HG03457 (cell line): ENCODE measurements around the gene PARPBP.
"Not testable (repeated sequence)": the region's sequence is repeated elsewhere in the genome, so short reads cannot be mapped to it uniquely, and the experiment has no call there.

ENCODE experiments used
- ATAC-seq: cut with Tn5 transposase; IDR thresholded peaks from one replicate; pipeline ENCODE4 v1.9.1; 2021; ENCODE audit warnings: moderate number of reproducible peaks; ENCODE audit not compliant: unreplicated experiment

Gene PARPBP, protein sequence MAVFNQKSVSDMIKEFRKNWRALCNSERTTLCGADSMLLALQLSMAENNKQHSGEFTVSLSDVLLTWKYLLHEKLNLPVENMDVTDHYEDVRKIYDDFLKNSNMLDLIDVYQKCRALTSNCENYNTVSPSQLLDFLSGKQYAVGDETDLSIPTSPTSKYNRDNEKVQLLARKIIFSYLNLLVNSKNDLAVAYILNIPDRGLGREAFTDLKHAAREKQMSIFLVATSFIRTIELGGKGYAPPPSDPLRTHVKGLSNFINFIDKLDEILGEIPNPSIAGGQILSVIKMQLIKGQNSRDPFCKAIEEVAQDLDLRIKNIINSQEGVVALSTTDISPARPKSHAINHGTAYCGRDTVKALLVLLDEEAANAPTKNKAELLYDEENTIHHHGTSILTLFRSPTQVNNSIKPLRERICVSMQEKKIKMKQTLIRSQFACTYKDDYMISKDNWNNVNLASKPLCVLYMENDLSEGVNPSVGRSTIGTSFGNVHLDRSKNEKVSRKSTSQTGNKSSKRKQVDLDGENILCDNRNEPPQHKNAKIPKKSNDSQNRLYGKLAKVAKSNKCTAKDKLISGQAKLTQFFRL

DNA sequence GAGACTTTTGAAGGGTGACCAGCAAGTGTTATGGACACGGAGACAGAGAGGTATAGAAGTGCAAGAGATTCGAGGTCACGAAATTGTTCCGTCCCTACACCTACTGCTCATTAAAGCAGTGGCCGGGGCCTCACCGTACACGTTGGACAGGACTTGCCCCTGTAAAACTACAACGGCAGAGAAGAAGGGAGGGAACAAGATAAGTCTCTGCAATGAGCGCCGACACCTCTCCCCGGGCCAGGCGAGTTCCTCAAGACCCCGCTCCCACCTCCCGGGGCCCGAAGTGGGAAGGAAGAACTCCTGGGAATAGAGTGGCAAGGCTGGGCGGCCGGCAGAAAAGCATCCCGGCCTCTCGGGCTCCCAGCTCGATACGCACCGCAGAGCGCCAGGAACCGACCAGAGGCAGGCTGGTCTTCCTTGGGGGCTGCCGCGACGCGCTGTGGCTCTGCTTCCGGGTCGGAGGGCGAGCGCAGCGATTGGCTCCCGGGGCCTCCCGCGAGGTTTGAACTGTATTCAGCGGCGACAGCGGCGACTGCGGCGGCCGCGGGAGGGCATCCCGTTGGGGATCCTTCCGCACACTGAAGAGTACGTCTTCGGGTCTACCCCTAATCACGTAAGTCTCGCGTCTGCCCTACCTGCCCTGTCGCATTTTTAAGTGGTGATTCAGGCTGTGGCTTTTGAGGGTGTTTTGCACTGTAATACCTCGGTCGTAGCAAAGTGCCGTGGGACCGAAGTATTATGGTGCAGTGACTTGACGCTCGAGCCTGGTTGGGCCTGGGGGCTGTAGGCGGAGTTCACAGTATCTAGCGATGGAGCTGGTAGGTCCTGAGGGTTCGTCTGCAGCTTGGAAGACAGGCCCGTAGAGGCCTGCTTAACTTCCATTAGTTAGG is at the start of gene PARPBP, which contains the start of gene NUP37:
Gene PARPBP (plus strand): TSS at position 510 of the 890 bp plus-strand sequence. CDS start 3,706 bp downstream, outside the sequence.
Gene NUP37 (minus strand): TSS at position 441 of the 890 bp plus-strand sequence. CDS start 1,596 bp downstream, outside the sequence.
- ATAC-seq: peak; percentile 94

DNA sequence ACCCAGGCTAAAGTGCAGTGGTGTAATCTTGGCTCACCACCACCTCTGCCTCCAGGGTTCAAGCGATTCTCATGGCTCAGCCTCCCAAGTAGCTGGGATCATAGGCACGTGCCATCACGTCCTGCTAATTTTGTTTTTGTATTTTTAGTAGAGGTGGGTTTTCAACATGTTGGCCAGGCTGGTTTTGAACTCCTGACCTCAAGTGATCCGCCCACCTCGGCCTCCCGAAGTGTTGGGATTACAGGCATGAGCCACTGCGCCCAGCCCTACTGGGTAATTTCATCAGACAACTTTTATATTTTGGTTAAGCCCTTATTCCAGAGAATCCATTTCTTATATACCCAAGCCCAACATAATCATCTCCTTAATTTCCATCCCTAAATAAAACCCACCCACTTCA is 47.9 kb upstream of the PARPBP start:
- ATAC-seq: not testable (repeated sequence)

DNA sequence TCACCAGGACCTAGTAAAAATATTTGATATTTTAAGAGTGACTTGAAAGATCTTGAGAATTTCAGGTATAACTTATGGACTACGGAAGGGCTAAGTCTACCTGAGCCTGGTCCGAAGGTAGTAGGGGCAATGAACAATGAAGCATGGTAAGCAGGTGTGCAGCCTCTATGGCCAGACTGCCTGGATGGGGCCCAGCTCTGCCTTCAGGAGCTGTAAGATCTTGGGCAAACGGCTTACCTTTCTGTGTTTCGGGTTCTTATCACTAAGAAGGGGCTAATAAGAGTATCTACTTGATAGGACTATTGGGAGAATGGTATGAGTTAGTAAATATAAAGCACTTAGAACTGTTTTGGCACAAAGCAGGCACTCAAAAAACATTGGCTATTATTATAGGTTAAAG is 39.1 kb upstream of the PARPBP start:
- no peak for ATAC-seq

DNA sequence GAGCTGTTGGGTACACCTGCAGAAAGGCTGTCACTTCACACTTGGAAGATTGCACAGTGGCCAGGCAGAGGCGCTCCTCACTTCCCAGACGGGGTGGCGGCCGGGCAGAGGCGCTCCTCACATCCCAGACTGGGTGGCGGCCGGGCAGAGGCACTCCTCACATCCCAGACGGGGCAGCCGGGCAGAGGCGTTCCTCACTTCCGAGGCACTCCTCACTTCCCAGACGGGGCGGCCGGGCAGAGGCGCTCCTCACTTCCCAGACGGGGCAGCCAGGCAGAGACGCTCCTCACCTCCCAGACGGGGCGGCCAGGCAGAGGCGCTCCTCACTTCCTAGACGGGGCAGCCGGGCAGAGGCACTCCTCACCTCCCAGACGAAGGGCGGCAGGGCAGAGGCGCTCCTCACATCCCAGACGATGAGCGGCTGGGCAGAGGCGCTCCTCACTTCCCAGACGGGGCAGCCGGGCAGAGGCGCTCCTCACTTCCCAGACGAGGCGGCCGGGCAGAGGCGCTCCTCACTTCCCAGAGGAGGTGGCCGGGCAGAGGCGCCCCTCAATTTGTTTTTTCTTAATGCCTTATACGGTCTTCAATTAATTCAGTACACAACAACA is 30.7 kb upstream of the PARPBP start:
- ATAC-seq: not testable (repeated sequence)

DNA sequence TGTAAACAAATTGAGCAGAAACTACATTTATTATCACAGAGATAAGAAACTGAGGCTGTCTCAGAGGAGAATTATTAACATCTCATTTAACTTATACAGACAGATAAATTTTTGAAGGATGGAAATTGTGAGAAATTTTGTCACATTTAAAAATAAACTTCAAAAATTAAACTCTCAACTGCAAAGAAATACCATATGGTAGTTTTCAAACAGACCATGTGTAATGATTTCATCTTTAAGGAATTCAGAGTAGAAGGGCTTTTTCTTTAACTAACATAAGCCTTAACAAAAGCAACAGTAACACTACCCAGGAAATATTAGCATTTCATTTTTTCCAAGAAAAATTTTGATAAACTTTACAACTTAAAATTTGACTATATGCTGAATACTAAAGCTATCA is 26.7 kb upstream of the PARPBP start:
- no peak for ATAC-seq

DNA sequence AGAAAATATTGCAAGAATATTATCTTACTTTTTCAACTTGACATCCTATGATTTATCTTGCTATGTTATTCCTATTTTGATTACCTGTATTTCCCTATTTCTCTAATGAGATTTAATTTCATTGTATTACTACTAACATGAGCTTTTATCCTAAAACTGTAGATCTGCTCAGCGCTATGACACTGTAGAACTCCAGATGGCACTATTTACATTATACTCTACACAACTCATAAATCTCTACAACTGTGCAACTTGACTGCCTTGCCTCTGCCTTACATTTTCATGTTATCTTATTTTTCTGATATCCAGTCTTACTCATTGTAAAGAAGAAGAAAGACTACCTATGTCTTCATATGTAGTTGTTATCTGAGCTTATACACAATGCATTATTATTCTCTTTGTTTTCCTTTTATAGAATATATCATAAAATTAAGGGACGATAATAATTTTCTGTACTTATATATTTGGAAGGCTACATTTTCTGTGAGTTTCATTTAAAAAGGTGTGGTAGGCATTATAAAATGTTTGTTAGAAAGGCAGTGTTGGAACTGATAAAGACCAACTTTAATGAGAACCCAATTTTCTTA is 24.2 kb upstream of the PARPBP start:
- ATAC-seq: no peak

DNA sequence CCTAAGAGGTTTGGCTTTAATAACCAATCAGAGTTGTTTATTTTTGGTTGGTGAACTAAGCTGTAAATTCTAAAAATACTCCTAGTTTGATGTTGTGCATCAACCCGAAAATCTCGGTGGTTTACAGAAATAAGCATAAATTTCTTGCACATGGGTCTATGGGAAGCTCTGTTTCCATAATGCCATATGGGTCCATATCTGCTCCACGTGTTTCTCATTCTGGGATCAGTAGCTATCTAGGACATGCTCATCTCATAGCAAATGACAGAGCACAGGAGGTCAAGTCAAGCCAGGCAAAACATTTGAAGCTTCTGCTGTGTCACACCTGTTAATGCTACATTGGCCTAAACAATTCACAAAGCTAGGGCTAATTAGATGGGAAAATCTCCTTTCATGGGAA is 23.1 kb upstream of the PARPBP start:
- no peak for ATAC-seq

DNA sequence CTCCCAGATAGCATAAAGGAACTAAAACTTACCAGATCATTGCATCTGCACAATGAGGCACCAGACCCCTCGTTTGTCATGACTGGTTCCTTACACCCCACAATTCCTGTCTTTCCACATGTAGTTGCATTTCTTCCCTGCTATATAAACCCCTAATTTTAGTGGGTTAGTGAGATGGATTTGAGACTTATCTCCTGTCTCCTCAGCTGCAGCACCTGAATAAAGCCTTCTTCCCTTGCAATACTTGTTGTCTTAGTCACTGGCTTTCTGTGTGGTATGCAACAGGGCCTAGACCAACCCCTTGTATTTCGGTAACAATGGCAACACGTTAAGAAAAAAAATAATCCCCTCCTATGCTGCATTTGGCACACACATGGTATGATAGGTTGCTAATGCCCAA is 13.1 kb upstream of the PARPBP start:
- no peak for ATAC-seq

DNA sequence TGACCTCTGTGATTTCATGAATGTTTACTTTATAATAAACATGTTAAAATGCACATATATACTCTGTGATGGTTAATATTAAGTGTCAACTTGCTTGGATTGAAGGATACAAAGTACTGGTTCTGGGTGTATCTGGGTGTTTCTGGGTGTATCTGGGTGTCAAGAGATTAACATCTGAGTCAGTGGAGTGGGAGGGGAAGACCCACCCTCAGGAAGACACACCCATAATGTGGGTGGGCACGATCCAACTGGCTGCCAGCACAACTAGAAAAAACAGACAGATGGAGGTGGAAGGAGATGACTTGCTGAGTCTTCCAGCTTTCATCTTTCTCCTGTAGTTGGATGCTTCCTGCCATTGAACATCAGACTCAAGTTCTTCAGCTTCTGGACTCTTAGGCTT is 12.0 kb upstream of the PARPBP start:
- ATAC-seq: no peak

DNA sequence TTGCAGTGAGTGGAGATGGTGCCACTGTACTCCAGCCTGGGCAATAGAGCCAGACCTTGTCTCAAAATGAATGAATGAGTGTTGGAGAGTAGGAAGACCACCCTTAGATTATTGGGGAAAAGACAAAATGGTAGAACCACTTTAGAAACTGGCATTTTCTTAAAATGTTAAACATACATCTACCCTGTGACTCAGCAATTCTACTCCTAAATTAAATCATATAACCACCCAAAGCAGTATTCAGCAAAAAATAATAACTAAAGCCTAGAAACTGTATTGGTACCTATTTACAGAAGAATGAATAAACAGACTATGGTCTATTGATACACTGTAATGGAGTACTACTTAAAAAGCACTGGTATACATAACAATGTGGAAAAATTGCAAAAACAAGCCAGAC is 9.2 kb upstream of the PARPBP start:
- no peak for ATAC-seq

DNA sequence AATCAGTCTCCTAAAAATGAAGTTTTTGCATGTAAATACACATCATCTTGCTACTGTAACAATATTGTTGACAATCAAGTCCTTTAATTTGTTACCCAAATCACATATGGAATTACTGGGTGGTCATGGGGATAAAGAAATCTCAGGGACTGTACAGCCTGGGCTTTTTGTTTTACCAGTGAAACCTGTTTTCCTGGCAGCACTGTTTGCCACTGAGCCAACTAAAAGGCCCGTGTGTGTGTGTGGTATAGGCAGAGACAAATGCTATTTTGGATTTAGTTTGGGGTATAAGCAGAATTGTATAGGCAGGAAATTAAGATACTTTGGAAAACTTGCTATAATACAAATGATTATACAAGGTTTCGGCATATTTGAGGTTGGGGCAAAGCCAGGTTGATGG is 5.8 kb upstream of the PARPBP start:
- no peak for ATAC-seq

DNA sequence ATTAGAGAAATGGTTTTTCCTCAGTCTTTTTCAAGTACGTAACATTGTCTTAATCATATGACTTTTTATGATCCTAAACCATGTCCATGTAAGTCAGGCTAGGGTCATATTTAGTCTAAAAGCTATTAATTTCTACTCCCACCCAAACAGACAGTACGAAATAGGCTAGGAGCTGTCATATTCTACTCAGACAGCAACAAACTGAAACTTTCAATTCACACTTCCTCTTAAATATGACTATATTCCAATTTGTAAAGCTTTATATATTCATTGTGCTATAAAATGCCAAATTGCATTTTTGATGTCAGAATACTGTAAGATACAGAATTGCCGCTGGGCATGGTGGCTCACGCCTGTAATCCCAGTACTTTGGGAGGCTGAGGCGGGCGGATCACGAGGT is 3.6 kb upstream of the PARPBP start:
- ATAC-seq: no peak

DNA sequence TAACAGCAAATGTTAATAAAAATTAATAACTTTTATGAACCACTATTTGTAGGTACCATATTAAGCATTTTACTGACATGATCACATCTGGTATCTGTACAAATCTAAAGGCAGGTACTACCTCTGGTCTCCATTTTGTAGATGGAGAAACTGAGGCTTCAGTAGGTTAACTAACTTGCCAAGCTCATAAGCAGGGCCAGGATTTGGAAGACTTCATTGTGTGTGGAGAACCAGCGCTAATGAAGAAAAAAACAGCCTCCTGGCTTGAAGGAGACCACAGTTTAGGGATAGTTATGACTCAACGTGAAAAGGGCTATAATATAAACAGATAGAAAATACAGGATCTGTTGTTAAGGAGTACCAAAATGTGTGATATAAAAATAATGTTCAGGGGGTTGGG is 1.1 kb upstream of the PARPBP start:
- ATAC-seq: no peak

DNA sequence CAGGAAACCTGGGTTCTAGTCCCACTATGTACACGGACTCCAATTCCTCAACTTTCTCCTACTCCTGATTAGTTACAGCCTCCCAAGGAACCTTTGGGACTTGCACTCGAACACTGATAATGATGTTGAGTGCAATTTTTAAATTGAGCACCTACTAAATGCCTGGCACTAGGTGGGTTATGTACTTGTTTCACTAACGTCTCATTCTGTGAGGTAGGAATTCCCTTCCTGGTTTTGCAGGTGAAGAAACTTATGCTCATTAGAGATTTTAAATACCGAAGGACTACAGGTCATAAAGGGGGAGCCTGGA is 536 bp downstream of the PARPBP start:
- no peak for ATAC-seq

DNA sequence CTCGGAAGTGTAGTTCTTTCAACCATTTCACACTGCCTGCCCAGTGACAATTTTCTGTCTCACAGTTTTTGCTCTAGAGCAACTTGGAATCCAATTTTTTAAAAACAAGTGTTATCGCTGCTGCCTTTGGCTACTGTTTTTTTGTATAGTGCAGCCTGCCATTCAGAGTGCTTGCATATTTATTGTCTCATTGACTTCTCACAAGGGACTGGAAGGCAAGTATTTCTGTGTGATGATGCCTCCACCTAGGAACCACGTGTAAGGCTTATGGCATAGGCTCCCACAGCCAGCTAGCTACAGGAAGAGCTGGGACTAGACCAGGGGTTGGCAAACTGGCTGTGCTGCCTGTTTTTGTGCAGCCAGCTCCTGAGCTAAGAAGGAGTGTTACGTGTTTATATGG is 903 bp downstream of the PARPBP start:
- no peak for ATAC-seq

DNA sequence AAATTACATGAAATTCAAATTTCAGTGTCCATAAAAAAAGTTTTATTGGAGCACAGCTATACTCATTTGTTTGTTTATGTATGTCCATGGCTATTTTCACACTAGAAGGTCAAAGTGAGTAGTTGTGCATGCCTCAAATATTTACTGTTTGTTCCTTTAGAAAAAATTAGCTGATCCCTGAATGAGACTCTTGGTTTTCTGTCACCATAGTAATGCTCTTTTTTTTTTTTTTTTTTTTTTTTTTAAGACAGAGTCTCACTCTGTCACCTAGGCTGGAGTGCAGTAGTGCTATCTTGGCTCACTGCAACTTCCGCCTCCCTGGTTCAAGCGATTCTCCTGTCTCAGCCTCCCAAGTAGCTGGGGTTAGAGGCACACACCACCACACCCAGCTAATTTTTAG is 1.3 kb downstream of the PARPBP start:
- not testable (repeated sequence) for ATAC-seq

DNA sequence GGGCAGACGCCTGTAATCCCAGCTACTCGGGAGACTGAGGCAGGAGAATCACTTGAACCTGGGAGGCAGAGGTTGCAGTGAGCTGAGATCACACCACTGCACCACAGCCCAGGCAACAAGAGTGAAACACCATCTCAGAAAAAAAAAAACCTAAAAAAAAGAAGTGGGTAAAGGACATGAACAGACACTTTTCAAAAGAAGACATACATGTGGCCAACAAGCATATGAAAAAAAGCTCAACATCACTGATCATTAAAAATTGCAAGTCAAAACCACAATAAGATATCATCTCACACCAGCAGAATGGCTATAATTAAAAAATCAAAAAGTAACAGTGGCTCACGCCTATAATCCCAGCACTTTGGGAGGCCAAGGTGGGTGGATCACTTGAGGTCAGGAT is 10.7 kb downstream of the PARPBP start:
- ATAC-seq: not testable (repeated sequence)

DNA sequence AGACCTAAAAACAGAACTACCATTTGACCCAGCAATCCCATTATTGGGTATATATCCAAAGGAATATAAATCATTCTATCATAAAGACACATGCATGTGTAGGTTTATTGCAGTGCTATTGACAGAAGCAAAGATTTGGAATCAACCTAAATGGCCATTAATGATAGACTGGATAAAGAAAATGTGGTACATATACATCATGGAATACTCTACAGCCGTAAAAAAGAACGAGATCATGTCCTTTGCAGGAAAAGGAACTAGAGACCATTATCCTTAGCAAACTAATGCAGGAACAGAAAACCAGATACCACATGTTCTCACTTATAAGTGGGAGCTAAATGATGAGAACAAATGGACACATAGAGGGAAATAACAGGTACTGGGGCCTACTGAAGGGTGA is 11.5 kb downstream of the PARPBP start:
- not testable (repeated sequence) for ATAC-seq

DNA sequence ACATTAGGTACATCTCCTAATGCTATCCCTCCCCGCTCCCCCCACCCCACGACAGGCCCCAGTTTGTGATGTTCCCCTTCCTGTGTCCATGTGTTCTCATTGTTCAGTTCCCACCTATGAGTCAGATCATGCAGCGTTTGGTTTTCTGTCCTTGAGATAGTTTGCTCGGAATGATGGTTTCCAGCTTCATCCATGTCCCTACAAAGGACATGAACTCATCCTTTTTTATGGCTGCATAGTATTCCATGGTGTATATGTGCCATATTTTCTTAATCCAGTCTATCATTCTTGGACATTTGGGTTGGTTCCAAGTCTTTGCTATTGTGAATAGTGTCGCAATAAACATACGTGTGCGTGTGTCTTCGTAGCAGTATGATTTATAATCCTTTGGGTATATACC is 17.6 kb downstream of the PARPBP start:
- ATAC-seq: not testable (repeated sequence)

DNA sequence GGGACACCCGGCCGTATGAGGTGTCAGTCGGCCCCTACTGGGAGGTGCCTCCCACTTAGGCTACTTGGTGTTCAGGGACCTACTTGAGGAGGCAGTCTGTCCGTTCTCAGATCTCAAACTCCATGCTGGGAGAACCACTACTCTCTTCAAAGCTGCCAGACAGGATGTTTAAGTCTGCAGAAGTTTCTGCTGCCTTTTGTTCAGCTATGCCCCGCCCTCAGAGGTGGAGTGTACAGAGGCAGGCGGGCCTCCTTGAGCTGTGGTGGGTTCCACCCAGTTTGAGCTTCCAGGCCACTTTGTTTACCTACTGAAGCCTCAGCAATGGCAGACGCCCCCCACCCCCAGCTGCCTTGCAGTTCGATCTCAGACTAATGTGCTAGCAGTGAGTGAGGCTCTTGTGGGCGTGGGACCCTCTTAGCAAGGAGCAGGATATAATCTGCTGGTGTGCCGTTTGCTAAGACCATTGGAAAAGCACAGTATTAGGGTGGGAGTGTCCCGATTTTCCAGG is 22.9 kb downstream of the PARPBP start:
- ATAC-seq: not testable (repeated sequence)

DNA sequence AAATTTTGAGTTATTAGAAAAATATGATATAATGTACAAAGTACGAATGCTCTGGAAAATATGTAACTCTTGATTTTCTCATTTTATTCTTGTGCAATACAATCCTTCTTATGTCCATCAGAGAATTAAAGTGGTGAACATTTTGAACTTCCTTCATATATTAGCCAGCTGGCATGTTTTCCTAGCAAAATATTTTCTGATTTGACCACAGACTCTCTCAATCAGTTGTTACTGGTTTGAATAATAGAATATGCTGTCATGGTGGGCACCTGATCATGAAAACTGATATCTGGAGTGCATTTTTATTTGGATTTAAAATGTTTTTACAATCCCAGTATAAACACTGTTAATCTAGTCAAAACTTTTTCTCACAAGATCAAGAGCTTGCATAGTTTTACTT is 24.2 kb downstream of the PARPBP start:
- ATAC-seq: no peak
